GM18520 (cell line): ENCODE measurements around the gene NUMBL.
"Not testable (repeated sequence)": the region's sequence is repeated elsewhere in the genome, so short reads cannot be mapped to it uniquely, and the experiment has no call there.

ENCODE experiments used
- ATAC-seq: cut with Tn5 transposase; IDR thresholded peaks from one replicate; pipeline ENCODE4 v1.9.1; 2021; ENCODE audit not compliant: unreplicated experiment

Gene NUMBL

DNA sequence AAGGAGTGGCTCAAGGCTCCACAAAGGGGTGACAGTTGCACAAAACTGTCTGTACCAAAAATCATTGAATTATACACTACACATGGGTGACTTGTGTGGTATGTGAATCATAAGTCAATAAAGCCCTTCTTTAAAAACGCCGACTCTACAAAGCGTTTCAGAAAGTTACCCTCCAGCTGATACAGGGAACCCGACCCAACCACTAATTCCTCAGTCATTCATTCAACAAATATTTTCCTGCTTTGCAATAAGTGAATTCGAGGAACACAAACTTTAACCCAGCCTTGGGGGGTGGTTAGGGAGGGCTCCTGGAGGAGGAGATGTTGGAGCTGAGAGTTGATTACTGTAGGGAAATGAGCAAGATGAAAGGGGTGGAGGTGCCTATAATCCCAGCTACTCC is 57.2 kb downstream of the NUMBL start:
- no peak for ATAC-seq

DNA sequence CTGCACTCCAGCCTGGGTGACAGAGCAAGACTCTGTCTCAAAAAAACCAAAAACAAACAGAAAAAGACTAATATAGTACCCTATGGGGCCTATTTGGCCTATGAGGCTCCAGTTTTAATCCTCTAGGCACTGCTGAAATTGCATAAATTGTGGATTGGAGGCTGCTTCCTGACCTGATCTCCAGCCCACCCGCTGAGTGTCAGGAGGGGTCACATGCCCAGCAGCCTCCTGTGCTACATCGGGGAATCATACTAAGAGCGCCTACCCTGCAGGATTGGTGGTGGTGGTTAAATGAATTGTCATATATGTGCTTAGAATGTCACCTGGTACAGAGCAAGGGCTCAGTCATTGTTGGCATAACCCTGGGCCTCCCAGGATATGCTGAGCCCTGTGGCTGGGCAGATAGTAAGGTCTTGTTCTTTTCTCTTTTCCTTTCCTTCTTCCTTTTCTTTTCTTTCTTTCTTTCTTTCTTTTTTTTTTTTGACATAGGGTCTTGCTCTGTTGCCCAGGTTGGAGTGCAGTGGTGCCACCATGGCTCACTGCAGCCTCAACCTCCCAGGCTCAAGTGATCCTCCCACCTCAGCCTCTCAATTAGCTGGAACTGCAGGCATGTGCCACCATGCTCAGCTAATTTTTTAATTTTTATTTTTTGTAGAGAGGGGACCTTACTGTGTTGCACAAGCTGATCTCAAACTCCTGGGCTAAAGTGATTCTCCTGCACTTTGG is 58.0 kb downstream of the NUMBL start:
- ATAC-seq: no peak

DNA sequence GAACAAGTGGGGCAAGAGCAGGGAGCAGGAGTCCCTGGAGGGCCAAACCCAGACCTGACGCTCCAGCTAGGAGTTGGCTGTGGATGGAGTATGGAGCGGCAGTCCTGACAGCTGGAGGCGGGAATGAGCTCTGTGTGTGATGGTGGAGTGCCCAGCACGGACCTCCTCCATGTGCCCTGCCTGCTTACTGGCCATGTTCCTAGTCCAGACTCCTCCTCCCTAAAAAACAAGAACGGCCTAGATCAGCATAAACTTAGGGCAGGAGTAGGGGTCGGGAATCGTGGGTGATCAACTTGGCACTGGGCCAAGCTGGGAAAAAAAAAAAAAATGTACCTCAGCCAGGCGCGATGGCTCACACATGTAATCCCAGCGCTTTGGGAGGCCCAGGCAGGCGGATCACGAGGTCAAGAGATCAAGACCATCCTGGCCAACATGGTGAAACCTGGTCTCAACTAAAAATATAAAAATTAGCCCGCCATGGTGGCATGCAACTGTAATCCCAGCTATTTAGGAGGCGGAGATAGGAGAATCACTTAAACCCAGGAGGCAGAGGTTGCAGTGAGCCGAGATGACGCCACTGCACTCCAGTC is 59.8 kb downstream of the NUMBL start:
- no peak for ATAC-seq

DNA sequence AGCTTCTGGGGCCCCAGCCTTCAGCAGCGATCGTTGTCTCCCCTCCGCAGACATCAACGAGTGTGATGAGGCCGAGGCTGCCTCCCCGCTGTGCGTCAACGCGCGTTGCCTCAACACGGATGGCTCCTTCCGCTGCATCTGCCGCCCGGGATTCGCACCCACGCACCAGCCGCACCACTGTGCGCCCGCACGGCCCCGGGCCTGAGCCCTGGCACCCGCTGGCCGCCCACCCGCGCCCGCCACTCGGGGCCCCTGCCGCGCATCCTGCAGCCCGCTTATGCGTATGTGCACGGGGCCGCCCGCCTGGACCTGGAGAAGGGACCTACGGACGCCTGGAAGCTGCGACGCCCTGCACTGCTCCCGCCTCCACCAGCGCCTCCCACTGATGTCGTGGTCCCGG is 61.1 kb downstream of the NUMBL start:
- no peak for ATAC-seq

DNA sequence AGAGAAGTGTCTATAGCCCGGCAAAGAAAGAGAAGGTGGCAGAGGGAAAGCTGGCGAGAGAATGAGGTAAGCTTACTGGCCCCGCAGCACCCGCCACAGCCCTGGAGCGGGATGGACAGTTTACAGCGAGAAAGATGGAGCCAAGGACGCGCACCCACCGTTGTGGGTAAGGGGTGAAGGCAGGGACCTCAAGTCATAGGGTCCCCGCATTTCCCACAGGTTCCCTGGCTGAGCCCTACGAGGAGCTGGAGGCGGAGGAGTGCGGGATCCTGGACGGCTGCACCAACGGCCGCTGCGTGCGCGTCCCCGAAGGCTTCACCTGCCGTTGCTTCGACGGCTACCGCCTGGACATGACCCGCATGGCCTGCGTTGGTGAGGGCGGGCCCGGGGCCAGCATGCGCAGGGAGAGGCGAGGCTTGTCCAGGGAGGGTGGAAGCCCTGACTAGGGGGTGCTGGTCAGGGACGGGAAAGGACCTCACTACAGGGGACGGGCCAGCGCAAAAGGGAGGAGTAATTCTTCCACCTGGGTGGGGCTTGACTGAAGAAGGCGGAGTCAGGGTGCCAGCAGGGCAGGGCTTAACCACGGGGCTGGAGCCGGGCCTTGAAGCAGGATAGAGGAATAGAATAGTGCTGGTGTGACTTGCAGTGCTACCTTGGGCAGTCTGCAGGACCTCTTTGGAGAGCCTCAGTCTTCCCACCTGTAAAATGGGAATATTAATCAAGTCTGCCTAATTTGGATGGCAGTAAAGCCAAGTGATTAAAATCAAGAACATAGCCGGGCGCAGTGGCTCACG is 62.8 kb downstream of the NUMBL start:
- no peak for ATAC-seq

DNA sequence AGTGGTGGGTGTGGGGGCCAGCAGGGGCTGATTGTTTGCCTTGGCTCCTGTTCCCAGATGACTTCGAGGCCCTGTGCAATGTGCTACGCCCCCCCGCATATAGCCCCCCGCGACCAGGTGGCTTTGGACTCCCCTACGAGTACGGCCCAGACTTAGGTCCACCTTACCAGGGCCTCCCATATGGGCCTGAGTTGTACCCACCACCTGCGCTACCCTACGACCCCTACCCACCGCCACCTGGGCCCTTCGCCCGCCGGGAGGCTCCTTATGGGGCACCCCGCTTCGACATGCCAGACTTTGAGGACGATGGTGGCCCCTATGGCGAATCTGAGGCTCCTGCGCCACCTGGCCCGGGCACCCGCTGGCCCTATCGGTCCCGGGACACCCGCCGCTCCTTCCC is 63.5 kb downstream of the NUMBL start:
- no peak for ATAC-seq

DNA sequence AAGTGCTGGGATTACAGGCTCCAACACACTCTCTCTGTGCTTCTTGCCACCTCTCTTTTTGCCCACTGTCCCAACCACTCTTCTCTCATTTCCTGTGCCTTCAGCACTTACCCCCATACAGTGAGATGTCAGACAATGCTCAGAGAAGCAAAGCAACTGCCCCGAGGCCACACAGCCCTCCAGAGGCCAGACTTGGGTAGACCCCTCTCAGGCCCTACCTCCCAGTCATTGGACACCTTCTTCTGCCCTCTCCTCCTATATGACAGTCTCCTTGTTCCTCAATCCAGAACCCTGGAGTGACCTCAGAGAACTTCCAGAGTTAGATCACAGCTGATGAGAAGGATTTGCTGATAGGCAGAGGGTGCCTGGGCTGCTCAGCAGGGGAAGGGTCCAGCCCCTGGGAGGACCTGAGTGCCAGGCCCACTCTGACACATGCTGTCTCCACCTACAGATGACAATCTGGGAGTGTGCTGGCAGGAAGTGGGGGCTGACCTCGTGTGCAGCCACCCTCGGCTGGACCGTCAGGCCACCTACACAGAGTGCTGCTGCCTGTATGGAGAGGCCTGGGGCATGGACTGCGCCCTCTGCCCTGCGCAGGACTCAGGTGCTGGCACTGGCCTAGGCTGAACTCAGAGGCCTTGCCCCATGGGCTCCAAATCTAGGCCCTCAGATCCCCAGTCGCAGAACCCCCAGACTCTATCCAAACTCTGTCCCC is 64.9 kb downstream of the NUMBL start:
- ATAC-seq: no peak

DNA sequence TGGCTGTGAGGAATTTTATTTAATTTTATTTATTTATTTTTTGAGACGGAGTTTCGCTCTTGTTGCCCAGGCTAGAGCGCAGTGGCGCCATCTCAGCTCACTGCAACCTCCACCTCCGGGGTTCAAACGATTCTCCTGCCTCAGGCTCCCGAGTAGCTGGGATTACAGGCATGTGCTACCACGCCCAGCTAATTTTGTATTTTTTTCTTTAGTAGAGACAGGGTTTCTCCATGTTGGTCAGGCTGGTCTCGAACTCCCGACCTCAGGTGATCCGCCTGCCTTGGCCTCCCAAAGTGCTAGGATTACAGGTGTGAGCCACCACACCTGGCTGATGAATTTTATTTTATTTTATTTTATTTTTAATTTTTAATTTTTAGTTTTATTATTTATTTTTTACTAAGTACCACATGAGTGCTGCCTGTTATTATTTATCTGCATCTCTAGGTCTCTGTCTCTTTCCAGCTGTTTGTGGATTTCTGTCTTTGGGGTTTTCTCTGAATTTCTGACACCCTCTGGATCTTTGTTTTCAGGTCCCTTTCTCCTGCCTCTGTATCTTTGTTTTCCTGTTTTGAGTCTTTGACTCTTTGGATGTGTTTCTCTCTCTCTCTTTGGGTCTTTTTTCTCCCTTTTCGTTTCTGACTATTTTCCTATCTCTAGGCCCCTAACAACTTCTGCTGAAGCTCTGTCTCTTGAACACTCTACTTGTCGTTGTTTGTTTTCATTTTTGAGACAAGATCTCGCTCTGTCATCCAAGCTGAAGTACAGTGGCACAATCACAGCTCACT is 65.9 kb downstream of the NUMBL start:
- not testable (repeated sequence) for ATAC-seq

DNA sequence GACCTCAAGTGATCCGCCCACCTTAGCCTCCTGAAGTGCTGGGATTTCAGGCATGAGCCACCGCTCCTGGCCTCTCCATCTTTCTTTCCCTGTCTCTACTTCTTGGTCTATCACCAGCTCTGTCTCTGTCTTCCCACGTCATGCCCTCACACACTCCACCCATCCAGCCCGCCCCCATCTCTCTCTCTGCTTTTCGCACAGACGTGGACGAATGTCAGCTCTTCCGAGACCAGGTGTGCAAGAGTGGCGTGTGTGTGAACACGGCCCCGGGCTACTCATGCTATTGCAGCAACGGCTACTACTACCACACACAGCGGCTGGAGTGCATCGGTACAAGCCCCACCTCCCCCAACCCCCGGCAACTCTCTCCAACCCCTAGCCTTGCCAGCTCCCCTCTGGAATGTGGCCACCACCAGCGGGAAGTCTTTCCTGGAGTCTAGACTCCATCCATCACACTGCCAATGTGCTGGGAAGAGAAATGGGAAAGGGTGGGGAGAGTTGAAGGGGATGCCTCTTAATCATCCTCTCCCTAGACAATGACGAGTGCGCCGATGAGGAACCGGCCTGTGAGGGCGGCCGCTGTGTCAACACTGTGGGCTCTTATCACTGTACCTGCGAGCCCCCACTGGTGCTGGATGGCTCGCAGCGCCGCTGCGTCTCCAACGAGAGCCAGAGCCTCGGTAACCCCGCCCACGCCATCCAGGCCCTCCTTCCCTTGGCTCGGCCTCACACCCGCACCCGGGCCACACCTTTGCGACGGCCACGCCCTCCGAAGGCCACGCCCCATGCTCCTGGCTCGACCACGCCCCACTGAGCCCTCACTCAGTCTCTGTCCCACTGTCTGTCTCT is 66.8 kb downstream of the NUMBL start:
- no peak for ATAC-seq

DNA sequence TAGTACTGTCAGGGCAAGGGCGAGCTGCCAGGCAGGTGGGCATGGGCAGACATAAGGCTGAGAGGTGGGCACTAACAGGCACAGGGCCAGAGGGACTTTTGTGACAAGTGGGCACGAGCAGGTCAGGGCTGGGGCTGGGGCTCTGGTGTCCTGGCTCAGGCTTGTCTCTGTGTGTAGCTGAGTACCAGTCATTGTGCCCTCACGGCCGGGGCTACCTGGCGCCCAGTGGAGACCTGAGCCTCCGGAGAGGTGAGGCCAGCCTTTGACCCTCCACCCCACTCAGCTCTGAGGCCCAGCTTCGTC is 67.7 kb downstream of the NUMBL start:
- no peak for ATAC-seq

DNA sequence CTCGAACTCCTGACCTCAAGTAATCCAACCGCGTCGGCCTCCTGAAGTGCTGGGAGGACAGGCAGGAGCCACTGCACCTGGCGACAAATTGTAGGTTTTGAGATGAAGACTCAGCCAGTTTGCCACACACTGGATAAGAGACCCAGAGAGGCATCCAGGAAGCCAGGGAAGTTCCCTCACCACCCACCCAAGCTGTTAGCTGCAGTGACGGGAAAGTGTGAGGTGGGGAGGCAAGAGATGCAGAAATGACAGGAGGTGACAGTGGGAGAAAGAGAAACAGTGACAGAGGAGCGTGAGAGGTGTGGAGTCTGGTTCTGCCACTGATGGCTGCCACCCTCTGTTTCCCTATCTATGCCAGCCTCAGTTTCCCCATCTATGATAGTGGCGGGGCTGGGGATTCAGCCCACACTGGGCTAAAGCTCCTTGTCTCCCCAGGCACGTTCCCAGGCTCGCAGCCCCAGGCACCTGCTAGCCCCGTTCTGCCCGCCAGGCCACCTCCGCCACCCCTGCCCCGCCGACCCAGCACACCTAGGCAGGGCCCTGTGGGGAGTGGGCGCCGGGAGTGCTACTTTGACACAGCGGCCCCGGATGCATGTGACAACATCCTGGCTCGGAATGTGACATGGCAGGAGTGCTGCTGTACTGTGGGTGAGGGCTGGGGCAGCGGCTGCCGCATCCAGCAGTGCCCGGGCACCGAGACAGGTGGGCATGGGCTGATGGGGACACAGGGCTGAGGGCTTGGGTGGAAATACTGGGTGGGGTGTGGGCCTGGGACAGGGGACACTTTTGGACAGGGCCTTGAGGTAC is 68.3 kb downstream of the NUMBL start:
- ATAC-seq: no peak

DNA sequence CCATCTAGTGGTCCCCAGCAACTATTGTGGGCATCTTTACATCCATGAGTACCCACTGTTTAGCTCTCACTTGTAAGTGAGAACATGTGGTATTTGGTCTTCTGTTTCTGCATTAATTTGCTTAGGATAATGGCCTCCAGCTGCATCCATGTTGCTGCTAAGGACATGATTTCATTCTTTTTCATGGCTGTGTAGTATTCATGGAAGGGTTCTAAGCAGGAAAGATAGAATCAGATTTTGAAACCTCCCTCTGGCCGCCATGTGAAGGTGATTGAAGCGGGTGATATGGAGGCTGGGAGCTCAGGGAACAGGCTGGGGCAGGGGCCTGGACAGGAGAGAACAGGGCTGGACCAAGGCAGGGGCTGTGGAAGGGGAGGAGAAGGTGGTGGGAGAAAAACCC is 69.2 kb downstream of the NUMBL start:
- ATAC-seq: no peak

DNA sequence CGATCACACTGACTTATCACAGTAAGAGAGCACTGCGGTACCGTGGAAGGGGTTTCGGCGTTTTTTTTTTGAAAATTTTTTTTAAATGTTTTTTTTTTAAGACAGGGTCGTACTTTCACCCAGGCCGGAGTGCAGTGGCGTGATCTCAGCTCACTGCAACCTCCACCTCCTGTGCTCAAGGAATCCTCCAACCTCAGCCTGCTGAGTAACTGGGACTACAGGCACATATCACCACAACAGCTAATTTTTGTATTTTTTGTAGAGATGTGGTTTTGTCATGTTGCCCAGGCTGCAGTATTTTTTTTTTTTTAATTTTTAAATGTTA is 70.3 kb downstream of the NUMBL start:
- ATAC-seq: no peak

DNA sequence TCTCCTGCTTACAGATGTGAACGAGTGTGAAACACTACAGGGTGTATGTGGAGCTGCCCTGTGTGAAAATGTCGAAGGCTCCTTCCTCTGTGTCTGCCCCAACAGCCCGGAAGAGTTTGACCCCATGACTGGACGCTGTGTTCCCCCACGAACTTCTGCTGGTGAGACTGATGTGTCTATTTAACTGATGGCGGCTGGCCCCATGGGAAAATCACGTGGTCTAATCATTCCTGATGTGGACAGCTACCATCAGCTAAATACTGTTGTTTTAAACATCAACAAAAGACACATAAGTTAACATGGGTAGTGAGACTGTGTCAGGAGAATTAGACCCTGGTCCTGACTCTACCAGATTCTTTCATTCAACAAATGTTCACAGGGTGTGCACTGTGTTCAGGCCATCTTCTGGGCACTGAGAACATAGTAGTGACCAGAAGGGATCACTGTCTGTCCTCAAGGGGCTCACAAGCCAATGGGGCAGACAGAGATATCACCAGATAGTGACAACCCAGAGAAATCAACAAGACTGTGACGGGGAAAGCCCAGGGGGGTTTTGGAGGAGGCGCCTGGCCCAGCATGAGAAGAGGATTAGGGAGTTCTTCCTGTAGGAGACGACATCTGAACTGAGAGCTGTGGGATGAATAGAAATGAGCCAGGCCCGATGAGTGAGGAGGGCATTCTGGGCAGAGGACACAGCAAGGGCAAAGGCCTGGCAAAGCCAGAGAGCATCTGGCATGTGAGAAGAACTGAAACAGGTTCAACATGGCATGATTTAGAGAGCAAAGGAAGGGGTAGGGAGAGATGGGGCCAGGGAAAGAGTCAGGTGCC is 70.9 kb downstream of the NUMBL start:
- no peak for ATAC-seq

DNA sequence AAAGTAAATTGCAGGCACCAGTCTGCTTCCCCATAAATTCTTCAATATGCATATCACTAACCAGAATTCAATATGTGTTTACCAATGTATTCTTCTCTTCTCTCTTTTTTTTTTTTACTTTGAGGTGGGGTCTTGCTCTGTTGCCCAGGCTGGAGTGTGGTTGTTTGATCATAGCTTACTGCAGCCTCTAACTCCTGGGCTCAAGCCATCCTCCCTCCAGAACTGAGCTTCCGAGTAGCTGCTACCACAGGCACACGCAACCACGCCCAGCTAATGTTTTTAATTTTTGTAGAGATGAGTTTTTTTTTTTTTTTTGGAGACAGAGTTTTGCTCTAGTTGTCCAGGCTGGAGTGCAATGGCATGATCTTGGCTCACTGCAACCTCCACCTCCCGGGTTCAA is 72.5 kb downstream of the NUMBL start:
- no peak for ATAC-seq

DNA sequence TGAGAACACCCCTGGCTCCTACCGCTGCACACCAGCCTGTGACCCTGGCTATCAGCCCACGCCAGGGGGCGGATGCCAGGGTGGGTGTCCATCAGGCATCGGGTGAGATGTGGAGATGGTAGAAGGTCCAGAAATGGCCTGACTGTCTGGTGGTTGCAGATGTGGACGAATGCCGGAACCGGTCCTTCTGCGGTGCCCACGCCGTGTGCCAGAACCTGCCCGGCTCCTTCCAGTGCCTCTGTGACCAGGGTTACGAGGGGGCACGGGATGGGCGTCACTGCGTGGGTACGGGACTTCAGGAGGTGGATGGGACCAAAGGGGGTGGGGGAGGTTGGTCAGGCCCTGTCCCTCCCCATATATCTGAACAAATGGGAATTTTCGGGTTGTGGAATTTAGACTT is 73.5 kb downstream of the NUMBL start:
- no peak for ATAC-seq

DNA sequence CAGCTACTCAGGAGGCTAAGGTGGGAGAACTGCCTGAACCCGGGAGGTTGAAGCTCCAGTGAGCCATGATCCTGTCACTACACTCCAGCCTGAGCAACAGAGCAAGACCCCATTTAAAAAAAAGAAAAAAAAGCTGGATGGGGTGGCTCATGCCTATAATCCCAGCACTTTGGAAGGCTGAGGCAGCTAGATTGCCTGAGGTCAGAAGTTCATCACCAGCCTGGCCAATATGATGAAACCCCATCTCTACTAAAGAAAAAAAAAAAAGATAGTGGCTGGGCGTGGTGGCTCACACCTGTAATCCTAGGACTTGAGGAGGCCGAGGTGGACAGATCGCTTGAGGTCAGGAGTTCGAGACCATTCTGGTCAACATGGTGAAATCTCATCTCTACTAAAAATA is 74.3 kb downstream of the NUMBL start:
- no peak for ATAC-seq
